Measurements from ENCODE around the gene SLC7A8.

- TF ChIP-seq ZNF274 (IDR thresholded peaks at IDR 0.05; ENCODE audit: low read depth, low read length): no peak
- TF ChIP-seq SUZ12 (IDR thresholded peaks at IDR 0.05; ENCODE audit: extremely low read depth, insufficient read depth, insufficient read length): no peak
- no peak for TF ChIP-seq YY1 (IDR thresholded peaks at IDR 0.05; ENCODE audit: insufficient read depth, insufficient read length)
Observed at GRCh38 chr14:23228812-23229211, 45.4 kb upstream of the SLC7A8 start.

Data from NT2/D1 (cell line).